Measurements from ENCODE around the gene CHST11.

CHST11 gene

GRCh38 chr12:104747330-104747729, 290.6 kb downstream of the CHST11 start:
- DNase-seq, result no peak

DNA sequence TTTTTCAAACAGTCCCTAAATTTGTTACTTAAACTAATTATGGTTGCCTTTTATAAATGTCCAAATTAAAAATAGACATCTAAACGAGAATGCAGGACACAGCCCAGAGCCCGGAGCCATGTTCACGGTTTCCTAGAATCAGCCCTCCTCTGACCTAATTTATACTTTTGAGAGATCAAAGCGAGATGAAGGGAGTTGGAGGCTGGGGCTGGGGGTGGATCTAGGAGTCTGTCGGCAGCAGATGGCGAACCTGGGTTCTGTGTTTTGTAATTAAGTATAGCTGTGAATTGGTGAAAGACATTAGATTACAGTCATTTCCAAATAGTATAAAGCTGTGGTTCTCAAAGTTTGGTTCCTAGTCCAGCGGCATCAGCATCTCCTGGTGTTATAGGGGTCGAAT, 291.2 kb downstream of the CHST11 start:
- DNase-seq, result no peak

DNA sequence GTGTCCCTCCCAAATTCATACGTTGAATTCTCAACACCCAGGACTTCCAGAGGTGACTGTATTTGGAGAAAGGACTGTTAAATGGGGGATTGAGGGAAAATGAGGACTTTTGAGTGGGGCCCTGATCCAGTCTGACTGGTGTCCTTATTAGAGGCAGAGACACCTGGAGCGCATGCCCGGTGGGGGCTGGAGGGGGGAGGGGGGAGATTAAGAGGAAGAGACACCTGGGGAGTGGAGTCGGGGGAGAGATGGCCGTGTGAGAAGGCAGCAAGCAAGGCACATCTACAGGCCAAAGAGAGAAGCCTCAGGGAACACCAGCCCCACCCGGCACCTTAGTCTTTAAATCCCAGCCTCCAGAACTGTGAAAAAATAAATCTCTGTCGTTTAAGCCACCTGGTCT, 291.6 kb downstream of the CHST11 start:
- DNase-seq, result no peak

GRCh38 chr12:104748790-104749189, 292.0 kb downstream of the CHST11 start:
- DNase-seq, result no peak

- no peak for DNase-seq
Measured at GRCh38 chr12:104749545-104749944, 292.8 kb downstream of the CHST11 start.

- DNase-seq, result no peak
Measured at GRCh38 chr12:104750061-104750460, 293.3 kb downstream of the CHST11 start.

- no peak for DNase-seq
Measured at GRCh38 chr12:104751120-104751519, 294.4 kb downstream of the CHST11 start.

- no peak for DNase-seq
Measured at GRCh38 chr12:104751594-104751993, 294.8 kb downstream of the CHST11 start.

DNA sequence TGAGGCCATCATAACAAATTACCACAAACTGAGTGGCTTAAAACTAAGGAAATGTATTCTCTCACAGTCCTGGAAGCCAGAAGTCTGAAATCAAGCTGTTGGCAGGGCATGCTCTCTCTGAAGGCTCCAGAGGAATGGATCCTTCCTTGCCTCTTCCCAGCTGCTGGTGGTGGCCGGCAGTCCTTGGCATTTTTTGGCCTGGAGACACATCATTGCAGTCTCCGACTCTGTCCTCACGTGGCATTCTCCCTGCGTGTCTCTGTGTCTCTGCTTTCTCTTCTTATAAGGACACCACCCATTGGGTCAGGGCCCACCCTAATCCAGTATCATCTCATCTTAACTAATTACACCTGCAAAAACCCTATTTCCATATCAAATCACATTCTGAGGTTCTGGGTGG, 295.3 kb downstream of the CHST11 start:
- no peak for DNase-seq

- DNase-seq, result no peak
Measured at GRCh38 chr12:104752881-104753280, 296.1 kb downstream of the CHST11 start.

GRCh38 chr12:104756901-104757300, 300.2 kb downstream of the CHST11 start:
- no peak for DNase-seq

- DNase-seq, result no peak
Measured at GRCh38 chr12:104758771-104759170, 302.0 kb downstream of the CHST11 start.

- no peak for DNase-seq
Measured at GRCh38 chr12:104761091-104761490, 304.3 kb downstream of the CHST11 start.

- no peak for DNase-seq
Measured at GRCh38 chr12:104761611-104762010, 304.9 kb downstream of the CHST11 start.

DNA sequence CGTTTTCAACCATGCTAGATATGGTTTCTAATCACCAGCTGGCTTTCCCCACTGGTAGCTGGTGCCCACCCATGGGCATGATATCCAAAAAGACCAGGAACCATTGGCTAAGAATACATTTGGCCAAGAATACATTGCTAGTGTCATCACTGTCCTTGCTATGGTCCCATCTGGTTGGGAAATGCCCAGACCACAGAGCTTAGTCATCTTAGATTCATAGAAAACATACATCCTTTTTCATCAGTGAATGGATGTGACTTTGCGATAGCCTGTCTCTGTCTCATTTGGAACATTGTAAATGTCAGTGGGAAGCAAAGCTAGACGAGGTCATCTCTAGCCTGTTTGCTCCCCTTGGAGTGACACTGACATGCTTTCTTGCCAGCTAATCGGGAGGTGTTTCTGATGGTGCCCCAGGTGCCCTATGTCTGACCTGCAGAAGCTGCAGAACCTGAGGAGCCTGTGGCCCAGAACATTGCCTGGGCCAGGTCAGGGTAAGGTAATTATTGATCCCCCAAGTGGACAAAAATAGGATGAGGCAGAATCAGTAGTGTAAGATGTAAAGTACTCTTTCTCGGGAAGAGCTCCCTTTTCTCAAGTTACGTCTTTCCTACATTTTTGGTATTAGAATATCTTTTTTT, 306.5 kb downstream of the CHST11 start:
- no peak for DNase-seq

DNA sequence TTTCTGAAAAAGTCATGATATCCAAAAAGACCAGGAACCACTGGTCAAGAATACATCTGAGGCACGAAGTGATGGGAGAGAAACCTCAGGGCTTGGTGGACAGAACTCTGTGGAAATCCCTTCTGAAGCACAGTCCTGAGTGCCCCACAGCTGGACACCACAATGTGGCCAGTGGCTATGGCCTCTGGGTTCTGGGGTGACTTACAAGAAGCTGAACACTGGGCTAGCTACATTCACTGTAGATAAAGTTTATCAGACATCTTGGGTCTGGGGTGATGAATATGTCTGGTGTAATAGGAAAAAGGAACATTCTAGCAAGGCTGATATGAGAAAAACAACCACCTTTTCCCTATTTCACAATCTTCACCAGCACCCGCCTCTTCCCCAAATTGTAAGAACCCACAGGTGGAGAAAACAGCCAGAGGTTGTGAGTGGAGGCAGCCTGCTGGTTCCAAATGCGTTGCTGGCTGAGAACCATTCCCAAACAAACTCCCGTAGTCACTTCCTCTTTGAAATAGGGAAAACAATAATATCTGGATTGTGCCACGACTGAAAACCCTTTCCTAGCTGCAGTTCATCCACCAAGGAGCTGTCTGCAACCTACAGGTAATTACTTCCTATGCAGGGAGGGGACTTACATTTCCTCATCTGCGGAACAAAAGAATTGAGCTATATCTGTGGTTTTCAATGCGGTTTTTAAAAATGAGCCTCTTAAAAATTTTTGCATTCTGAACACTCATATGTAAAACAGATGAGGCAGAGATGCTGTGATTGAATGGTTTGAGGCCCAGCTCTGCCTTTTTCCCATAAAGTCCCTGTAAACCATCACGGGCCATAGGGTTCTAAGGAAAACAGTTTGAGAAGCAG, 307.7 kb downstream of the CHST11 start:
- DNase-seq, result no peak

DNA sequence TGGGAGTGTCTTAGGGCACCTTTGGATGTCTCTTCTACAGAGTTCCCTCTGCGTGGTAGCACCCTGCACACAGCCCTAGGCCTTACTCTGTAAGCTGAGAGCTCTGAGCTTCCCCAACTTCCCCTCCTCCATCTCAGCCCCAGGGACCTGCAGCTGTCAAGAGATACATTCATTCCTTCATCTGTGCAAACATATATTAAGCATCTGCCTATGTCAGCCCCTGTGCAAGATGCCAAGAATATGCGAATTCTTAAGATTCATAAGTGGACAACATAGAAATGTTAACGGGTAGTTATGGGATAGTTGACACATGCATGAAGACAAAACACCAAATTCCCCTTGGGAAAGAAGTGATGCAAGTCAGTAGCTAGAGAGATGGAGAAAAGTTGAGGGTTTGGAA, 310.5 kb downstream of the CHST11 start:
- DNase-seq, result no peak

GRCh38 chr12:104768033-104768432, 311.3 kb downstream of the CHST11 start:
- no peak for DNase-seq

DNA sequence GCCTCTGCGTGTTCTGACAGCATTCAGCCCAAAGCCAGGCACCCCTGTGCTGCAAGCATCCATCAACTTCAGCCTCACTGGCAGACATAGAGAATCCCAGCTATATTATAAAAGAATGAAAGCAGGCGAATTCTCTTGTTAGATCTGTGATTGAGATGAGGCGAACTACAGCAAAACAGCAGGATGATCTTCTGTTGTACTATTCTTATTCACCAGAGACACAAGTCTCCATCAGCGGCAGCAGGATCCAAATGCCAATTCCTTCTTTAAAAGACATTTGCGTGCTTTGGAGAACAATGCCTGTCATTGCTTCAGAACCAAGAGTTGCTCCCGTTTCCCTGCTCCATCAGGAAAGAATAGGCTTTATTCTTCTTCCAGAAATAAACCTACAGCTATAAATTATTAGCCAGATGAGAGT, 312.4 kb downstream of the CHST11 start:
- DNase-seq, result no peak

DNA sequence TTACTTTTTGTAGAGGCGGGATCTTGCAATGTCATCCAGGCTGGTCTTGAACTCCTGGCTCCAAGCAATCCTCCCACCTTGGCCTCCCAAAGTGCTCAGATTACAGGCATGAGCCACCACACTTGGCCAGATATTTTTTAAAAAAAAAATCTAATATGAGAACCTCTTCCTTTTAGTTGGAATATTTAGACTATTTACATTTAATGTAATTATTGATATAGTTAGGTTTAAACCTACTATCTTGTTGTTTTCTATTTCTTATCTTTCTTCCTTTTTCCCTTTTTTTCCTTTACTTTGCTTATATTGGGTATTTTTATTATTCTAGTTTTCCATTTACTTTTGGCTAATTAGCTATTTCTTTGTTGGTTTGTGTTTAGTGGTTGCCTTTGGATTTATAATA, 315.6 kb downstream of the CHST11 start:
- no peak for DNase-seq

DNA sequence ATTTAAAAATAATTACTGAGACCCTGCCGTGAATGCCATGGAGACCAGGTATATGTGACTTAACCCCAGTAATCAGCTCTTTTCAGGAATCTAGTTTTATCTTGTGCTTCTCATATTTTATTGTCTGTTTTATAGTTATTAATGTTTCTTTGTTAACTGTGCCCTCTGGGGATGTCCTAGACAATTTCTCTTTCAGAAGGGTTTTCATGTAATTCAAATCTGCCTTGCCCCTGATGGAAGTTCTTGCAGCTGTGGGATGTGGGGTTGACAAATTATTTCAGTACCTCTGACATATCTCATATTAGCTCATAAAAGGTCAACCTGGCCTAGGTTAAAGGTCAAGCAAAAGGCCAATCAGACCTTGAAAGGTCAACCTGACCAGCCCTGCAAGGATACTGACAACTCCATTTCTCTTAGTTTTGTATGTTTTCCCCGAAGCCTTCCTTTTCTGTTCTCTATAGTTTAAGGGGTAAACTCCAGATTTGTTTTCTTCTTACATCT, 319.0 kb downstream of the CHST11 start:
- no peak for DNase-seq

- no peak for DNase-seq
Measured at GRCh38 chr12:104779134-104779533, 322.4 kb downstream of the CHST11 start.

GRCh38 chr12:104782296-104782695, 325.5 kb downstream of the CHST11 start:
- no peak for DNase-seq

GRCh38 chr12:104784592-104784991, 327.8 kb downstream of the CHST11 start:
- DNase-seq, result no peak

All from activated effector memory CD4-positive, alpha-beta T cell treated with Interleukin-2 at 50 U/mL for 16 hours (primary cell).